T-helper 1 cell (primary cell): Measurements from ENCODE around the gene SLC7A1.

Source experiments
- DNase-seq, 5 donors: peaks; one replicate each; pipeline ENCODE4 v3.0.0-alpha.2; 2012 to 2020

Gene SLC7A1

GRCh38 chr13:29582171-29582570, 13.3 kb downstream of the SLC7A1 start:
- no peak for DNase-seq

DNA sequence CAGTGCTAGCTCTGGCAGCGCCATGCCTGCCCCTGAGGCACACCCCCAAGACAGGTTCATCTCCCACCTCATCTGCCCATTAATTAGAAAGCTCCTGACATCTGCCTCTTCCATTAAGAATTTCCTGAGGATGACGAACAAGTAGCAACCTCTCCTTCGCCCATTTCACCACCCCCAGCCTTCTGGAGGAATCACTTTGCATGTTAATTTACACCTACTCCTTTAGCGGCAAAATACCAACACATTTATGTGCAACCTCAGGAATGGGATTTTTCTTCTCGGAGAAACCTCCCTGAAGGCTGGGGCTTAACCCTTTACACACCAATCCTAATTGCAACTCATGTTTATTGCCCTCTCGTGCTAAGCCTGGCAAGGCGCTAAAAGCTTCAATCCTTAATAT, 13.8 kb downstream of the SLC7A1 start:
- no peak for DNase-seq

GRCh38 chr13:29579094-29579493, 16.4 kb downstream of the SLC7A1 start:
- no peak for DNase-seq

GRCh38 chr13:29578300-29579085, 17.0 kb downstream of the SLC7A1 start:
- DNase-seq: no peak

- no peak for DNase-seq
Measured at GRCh38 chr13:29577136-29578051, 18.1 kb downstream of the SLC7A1 start.

GRCh38 chr13:29576581-29576980, 18.9 kb downstream of the SLC7A1 start:
- no peak for DNase-seq

DNA sequence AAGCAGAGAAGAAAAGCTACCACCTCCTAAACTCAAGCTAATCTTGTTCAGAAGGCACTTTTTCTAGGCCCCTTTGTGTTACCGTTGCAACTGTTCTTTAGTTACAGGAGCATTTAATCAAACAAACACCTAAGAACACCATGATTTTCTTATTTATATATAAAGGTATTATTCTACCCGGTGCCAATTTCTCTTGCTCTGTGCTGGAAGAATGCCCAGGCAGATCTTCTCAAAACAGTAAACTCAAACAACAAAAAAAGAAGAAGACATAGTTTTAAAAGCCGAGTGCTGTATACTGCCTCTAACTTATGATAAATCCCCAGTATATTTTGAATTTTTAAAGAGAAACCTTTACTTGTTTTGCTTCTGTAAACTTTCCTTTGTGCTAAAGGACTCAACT, 20.4 kb downstream of the SLC7A1 start:
- DNase-seq: no peak

DNA sequence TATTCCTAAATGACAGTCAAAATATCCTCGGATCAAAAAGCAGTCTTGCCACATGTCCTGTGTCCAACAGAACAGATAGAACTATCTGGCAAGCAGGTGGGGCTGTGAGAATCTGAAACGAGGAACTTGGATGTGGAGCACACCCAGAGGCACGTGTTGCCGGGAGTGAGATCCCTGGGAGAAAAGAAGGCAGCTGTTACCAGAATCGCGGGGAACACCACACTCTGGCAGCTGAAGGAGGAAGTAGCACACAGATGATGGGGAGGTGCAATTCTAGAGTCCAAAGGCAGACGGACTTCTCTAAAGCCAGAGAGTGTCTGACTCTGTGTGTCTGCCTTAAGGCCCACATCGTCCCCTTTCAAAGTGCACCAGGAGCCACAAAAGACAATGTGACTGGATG, 22.3 kb downstream of the SLC7A1 start:
- DNase-seq: no peak

GRCh38 chr13:29572575-29572974, 22.9 kb downstream of the SLC7A1 start:
- DNase-seq: no peak

DNA sequence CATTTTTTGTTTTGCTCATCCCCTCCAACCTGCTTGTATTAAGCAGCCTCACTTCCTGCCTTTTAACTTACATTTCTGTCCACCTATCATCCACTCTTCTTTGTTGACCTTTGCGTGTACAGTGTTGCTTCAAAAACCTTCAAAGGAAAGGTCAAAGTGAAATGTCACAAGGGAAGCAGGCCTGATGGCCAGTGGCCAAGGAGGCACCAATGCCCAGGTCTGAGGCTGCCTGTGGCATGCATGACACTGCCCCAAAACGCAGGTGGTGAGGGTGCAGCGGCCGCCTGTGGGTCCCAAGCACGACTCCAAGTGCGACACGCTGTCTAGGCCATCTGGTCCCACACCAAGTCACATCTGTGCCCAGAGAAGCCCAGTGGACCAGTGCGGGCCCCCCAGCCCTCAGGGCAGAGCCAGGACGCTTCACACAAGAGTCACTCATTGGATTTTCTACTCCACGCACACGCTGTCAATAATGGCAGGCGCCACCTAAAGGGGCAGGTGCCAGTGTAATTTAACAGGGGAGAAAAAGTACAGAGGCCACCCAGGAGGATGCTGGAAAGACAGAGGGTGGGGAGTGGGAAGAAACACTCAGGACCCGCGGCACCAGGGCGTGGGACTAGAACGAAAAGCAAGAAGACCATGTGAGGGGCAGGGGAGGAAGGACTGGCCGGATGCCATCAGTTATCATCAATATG, 23.5 kb downstream of the SLC7A1 start:
- DNase-seq: no peak

DNA sequence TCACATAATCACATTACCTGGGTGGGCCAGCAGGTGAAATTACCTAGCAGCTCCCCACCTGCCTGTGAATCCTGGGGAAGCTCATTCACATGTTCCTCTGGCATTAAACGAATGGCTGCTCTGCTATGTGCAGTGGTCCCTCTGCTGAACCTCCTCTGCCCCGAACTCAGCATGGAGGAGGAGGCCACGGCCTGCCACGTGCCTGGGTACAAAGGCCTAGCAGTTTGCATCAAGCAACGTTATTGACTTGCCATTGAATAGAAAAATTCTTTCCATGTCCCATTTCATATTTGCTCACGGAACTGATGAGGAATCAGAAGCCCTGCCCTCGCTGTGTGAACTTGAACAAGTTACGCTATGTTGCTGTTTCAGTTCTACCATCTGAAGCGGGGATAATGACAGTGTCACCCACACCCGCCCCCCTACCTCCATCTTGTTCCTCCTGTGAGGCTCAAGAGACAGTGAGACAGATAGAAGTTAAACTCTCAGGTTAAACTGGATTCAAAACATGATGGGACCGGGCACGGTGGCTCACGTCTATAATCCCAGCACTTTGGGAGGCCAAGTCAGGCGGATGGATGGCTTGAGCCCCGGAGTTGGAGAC, 25.3 kb downstream of the SLC7A1 start:
- DNase-seq: no peak

GRCh38 chr13:29569253-29570050, 26.0 kb downstream of the SLC7A1 start:
- DNase-seq: no peak

DNA sequence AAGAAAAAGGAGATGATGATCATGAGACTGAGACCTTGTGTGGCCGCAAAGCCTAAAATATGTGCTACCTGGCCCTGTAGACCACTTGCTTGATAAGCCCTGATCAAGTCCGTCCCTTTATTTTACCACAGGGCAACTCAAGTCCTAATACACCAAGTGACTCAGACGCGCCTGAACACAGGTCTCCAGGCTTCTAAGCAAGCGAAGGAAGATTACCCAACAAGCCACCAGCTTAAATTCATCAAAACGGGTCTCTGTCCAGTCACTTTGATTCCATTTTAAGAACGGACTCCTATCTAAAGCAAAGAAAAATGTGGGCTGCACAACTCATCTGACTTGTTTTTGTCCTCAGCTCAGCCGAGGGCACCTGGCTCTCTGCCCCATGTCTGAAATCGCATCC, 26.8 kb downstream of the SLC7A1 start:
- no peak for DNase-seq

- DNase-seq: no peak
Measured at GRCh38 chr13:29567411-29567810, 28.1 kb downstream of the SLC7A1 start.

- DNase-seq: no peak
Measured at GRCh38 chr13:29566206-29566605, 29.3 kb downstream of the SLC7A1 start.

DNA sequence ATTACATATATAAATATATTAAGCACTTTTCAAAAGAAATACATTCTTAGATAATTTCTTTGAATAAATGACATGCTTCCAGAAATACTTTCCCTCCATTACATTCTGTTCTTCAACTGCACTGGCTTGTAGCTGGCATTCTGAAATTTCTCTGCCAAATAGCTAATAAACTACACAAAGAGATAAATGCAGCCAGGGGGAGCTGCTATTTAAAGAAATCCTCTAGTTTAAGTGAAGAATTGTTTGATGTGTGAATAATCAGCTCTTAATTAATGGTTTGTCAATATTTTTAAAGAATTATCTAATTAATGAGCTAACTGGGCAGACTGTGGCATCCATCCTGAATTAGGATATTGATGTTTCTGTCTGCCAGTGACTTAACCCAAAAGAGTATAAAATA, 30.7 kb downstream of the SLC7A1 start:
- DNase-seq: no peak

- DNase-seq: no peak
Measured at GRCh38 chr13:29564373-29564772, 31.1 kb downstream of the SLC7A1 start.

DNA sequence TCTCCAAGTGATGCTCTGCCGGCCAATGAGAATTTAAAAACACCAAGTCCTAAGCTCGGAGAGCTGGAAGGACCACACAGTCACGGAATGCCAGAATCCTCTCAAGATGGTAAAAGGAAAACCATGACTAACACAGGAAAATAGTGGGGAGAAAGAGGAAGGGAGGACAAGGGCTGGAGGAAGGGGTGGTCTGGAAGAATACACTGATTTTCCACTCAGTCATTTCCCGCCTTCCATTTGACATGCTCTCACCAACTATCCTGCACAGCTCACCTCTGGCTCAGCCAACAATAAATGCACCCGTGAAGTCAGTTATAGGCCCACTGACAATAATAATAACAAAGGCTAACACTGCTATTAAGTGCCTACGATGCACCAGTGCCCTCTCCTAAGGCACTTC, 31.5 kb downstream of the SLC7A1 start:
- no peak for DNase-seq

DNA sequence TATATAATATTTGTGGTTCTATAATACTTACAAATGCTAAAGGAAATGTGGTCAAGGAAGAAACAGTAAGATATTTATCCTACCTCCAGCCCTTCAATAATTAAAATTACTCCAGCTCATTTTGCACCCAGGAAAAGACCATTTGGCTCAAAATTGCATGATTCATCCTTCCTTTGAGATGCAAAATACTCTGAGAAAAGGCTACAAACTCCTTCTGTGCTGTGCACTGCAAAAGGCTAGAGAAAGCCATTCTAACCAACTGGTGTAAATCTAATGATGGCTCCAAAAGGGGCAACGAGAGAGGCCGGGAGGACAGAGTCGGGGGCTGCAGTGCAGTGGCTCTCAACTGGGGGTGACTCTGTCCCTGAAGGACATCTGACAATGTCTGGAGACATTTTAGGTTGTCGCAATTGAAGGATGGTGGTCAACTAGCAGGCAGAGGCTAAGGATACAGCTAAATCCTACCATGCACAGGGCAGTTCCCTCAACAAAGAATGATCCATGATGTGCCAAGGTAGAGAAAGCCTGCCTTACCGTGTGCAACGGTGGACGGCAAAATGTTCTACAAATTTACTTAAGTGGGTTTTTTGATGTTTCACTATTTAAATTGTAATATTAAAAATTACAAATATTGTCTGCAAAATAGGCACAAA, 32.6 kb downstream of the SLC7A1 start:
- no peak for DNase-seq

DNA sequence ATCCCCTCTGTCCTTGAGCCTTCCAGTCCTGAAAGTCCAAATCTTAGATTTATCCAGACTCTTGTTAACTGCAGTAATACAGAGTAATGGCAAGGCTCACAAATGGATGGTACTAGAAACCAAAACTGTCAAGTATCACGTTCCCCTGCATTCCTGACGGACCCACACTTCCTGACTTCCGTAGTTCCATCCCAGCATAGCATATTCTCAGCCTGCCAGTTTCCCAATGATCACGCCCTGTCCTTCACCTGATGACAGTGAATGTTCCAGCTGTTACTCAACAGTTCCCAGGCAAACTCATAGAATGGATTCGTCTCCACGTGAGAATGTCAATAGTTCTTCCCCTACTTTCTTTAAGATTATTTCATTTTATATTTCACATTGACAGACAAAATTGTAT, 33.6 kb downstream of the SLC7A1 start:
- DNase-seq: no peak

DNA sequence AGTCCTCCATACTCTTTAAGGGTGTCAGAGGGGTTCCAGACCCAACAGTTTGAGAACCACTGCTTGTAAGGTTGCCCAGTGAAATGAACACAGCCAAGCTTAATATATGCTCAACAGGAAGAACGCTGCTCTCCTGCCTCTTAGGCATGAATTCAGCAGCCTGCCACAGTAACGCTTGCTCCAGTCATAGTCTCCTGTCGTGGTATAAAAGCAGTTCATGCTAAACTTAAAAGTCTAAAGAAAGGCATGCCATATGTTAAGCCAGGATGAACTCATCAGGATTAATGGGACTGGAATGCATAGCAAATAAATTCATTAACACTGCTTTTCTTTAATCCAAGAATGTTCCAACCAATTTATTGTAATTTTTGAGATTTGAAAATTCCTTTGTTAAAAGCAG, 38.7 kb downstream of the SLC7A1 start:
- no peak for DNase-seq

- DNase-seq: no peak
Measured at GRCh38 chr13:29551214-29551613, 44.3 kb downstream of the SLC7A1 start.
